Measurements from ENCODE around the gene PCNX4. TPM values are rescaled to one million over a fixed set of nuclear protein-coding genes. Genes with fewer than 3 reads are reported as not detected.

Gene PCNX4
- total RNA-seq, 2 experiments from 2014 or later: 49.1 to 54.4 TPM

GRCh38 chr14:60171690-60172089 is 80.0 kb downstream of the PCNX4 start:
- no peak overlapping the region for H3K4me2 ChIP-seq (ENCODE audit: low read length)
- no peak for DNase-seq (ENCODE audit: low spot score)
- TF ChIP-seq CTCF (conservative IDR thresholded peaks at IDR 0.05; ENCODE audit: low read length) (no peak), EZH2phosphoT487 (IDR thresholded peaks at IDR 0.05; ENCODE audit: borderline replicate concordance, low read depth, low read length) (no peak)
- H3K79me2 ChIP-seq (ENCODE audit: insufficient read depth, low read depth, low read length): no peaks in the 10 kb centered on the region
- CTCF ChIA-PET (ENCODE audit: unreplicated experiment): no interaction called here
- H3K27ac ChIP-seq (ENCODE audit: low read depth, low read length, poor library complexity, severe bottlenecking): no peak overlapping the region
- H3K4me1 ChIP-seq (ENCODE audit: insufficient read depth, low read length, poor library complexity, severe bottlenecking): no peaks in the 10 kb centered on the region
- intact Hi-C loops (cut with micrococcal nuclease; ENCODE audit: unreplicated experiment): no loop called here
- H2AFZ ChIP-seq (ENCODE audit: low read length): no peak overlapping the region
- H4K20me1 ChIP-seq (ENCODE audit: insufficient read depth, low read length): no peaks in the 10 kb centered on the region
- no peaks in the 10 kb centered on the region for H3K36me3 ChIP-seq (ENCODE audit: insufficient read depth, low read length)
- H3K4me3 ChIP-seq (ENCODE audit: low read depth, low read length, poor library complexity, severe bottlenecking): no peak overlapping the region
- no peaks in the 10 kb centered on the region for H3K9me2 ChIP-seq (ENCODE audit: insufficient read depth, low read length)
- POLR2A ChIA-PET: interaction anchor here (0.7 to 1.8 kb wide), 6 partner anchors 10 to 209 kb away, joined by 3 to 10 read pairs (median 3); no protein-coding TSS in a partner anchor
- H3K9me3 ChIP-seq (ENCODE audit: low read length): no peaks in the 10 kb centered on the region
- BruUV-seq (replicated peaks): no TSS peak

- POLR2A ChIA-PET: interaction anchor here (0.6 to 1.1 kb wide), 2 partner anchors 10 to 232 kb away, joined by 3 read pairs; partner anchors contain the start of gene DHRS7
- BruUV-seq (replicated peaks): no TSS peak
- H3K4me2 ChIP-seq (ENCODE audit: low read length): no peak overlapping the region
These were observed 82.9 kb downstream of the PCNX4 start for GRCh38 chr14:60174352-60175254.

More at GRCh38 chr14:60174352-60175254, 82.9 kb downstream of the PCNX4 start:
- H3K4me1 ChIP-seq (ENCODE audit: insufficient read depth, low read length, poor library complexity, severe bottlenecking): no peaks in the 10 kb centered on the region
- no peaks in the 10 kb centered on the region for H3K9me2 ChIP-seq (ENCODE audit: insufficient read depth, low read length)
- peaks cover 14% of the 10 kb centered on the region; the same call in 1 of the 2 replicates for H3K9me3 ChIP-seq (ENCODE audit: low read length)
- H4K20me1 ChIP-seq (ENCODE audit: insufficient read depth, low read length): no peaks in the 10 kb centered on the region
- CTCF ChIA-PET (ENCODE audit: unreplicated experiment): no interaction called here
- no peak overlapping the region for H3K27ac ChIP-seq (ENCODE audit: low read depth, low read length, poor library complexity, severe bottlenecking)
- no peak for DNase-seq (ENCODE audit: low spot score)
- H3K4me3 ChIP-seq (ENCODE audit: low read depth, low read length, poor library complexity, severe bottlenecking): no peak overlapping the region
- no peaks in the 10 kb centered on the region for H3K79me2 ChIP-seq (ENCODE audit: insufficient read depth, low read depth, low read length)
- intact Hi-C loops (cut with micrococcal nuclease; ENCODE audit: unreplicated experiment): no loop called here
- no peak overlapping the region for H2AFZ ChIP-seq (ENCODE audit: low read length)
- TF ChIP-seq CTCF (conservative IDR thresholded peaks at IDR 0.05; ENCODE audit: low read length): no peak
- no peak for TF ChIP-seq EZH2phosphoT487 (IDR thresholded peaks at IDR 0.05; ENCODE audit: borderline replicate concordance, low read depth, low read length)
- no peaks in the 10 kb centered on the region for H3K36me3 ChIP-seq (ENCODE audit: insufficient read depth, low read length)

All from OCI-LY7 (cell line).